ENCODE data around the gene ARCN1.

ARCN1 gene

GRCh38 chr11:118632577-118633318 is 60.5 kb downstream of the ARCN1 start:
- Histone ChIP-seq H2AFZ (ENCODE audit: low read depth, low read length) (no peak overlapping the region), H3K36me3 (ENCODE audit: insufficient read depth, low read length) (no peaks in the 10 kb centered on the region), H4K20me1 (ENCODE audit: insufficient read depth, low read length) (no peaks in the 10 kb centered on the region), H3K9me3 (ENCODE audit: insufficient read depth, low read length, severe bottlenecking) (no peaks in the 10 kb centered on the region), H3K4me1 (ENCODE audit: insufficient read depth, low read length) (no peaks in the 10 kb centered on the region), H3K4me3 (ENCODE audit: low read depth in 1 of 2, low read length in 2 of 2) (no peak overlapping the region), H3K27ac (ENCODE audit: low read length) (no peak overlapping the region), H3K4me2 (ENCODE audit: insufficient read depth, low read length) (no peak overlapping the region), H3K27me3 (ENCODE audit: insufficient read depth, low read length, poor library complexity) (peaks cover 25% of the 10 kb centered on the region), H3K79me2 (ENCODE audit: insufficient read depth, low read length) (no peaks in the 10 kb centered on the region), H3K9ac (ENCODE audit: low read depth, low read length) (no peak overlapping the region)
- DNase-seq (no peak), ATAC-seq (ENCODE audit: insufficient read depth, low read depth) (no peak)
- no peak for TF ChIP-seq EZH2 (IDR thresholded peaks at IDR 0.05; ENCODE audit: borderline replicate concordance, low read depth, low read length, severe bottlenecking)
- TF ChIP-seq CTCF (IDR thresholded peaks at IDR 0.05; ENCODE audit: borderline replicate concordance, extremely low read depth, low read length, poor library complexity, severe bottlenecking) = no peak

GRCh38 chr11:118633319-118633690 is 61.1 kb downstream of the ARCN1 start:
- no peak for DNase-seq
- H3K79me2 ChIP-seq (ENCODE audit: insufficient read depth, low read length) = no peaks in the 10 kb centered on the region
- H3K36me3 ChIP-seq (ENCODE audit: insufficient read depth, low read length) = no peaks in the 10 kb centered on the region
- H3K27ac ChIP-seq (ENCODE audit: low read length) = no peak overlapping the region
- no peak for ATAC-seq (ENCODE audit: insufficient read depth, low read depth)
- no peaks in the 10 kb centered on the region for H3K4me1 ChIP-seq (ENCODE audit: insufficient read depth, low read length)
- H3K27me3 ChIP-seq (ENCODE audit: insufficient read depth, low read length, poor library complexity) = peaks cover 25% of the 10 kb centered on the region
- no peak overlapping the region for H3K4me3 ChIP-seq (ENCODE audit: low read depth in 1 of 2, low read length in 2 of 2)
- no peak overlapping the region for H2AFZ ChIP-seq (ENCODE audit: low read depth, low read length)
- TF ChIP-seq CTCF (IDR thresholded peaks at IDR 0.05; ENCODE audit: borderline replicate concordance, extremely low read depth, low read length, poor library complexity, severe bottlenecking) (no peak), EZH2 (IDR thresholded peaks at IDR 0.05; ENCODE audit: borderline replicate concordance, low read depth, low read length, severe bottlenecking) (no peak)
- H3K9me3 ChIP-seq (ENCODE audit: insufficient read depth, low read length, severe bottlenecking) = no peaks in the 10 kb centered on the region
- H3K9ac ChIP-seq (ENCODE audit: low read depth, low read length) = no peak overlapping the region
- no peaks in the 10 kb centered on the region for H4K20me1 ChIP-seq (ENCODE audit: insufficient read depth, low read length)
- H3K4me2 ChIP-seq (ENCODE audit: insufficient read depth, low read length) = no peak overlapping the region

GRCh38 chr11:118633979-118634378 is 61.8 kb downstream of the ARCN1 start:
- Histone ChIP-seq H3K4me2 (ENCODE audit: insufficient read depth, low read length) (no peak overlapping the region), H3K79me2 (ENCODE audit: insufficient read depth, low read length) (no peaks in the 10 kb centered on the region), H3K27me3 (ENCODE audit: insufficient read depth, low read length, poor library complexity) (peaks cover 25% of the 10 kb centered on the region), H3K4me3 (ENCODE audit: low read depth in 1 of 2, low read length in 2 of 2) (no peak overlapping the region), H3K4me1 (ENCODE audit: insufficient read depth, low read length) (no peaks in the 10 kb centered on the region), H3K27ac (ENCODE audit: low read length) (no peak overlapping the region), H2AFZ (ENCODE audit: low read depth, low read length) (no peak overlapping the region), H4K20me1 (ENCODE audit: insufficient read depth, low read length) (no peaks in the 10 kb centered on the region), H3K9ac (ENCODE audit: low read depth, low read length) (no peak overlapping the region), H3K9me3 (ENCODE audit: insufficient read depth, low read length, severe bottlenecking) (no peaks in the 10 kb centered on the region), H3K36me3 (ENCODE audit: insufficient read depth, low read length) (no peaks in the 10 kb centered on the region)
- DNase-seq (no peak), ATAC-seq (ENCODE audit: insufficient read depth, low read depth) (no peak)
- TF ChIP-seq CTCF (IDR thresholded peaks at IDR 0.05; ENCODE audit: borderline replicate concordance, extremely low read depth, low read length, poor library complexity, severe bottlenecking) (no peak), EZH2 (IDR thresholded peaks at IDR 0.05; ENCODE audit: borderline replicate concordance, low read depth, low read length, severe bottlenecking) (no peak)

Measured in DND-41 (cell line).